ENCODE measurements around the gene MCUB.

DNA sequence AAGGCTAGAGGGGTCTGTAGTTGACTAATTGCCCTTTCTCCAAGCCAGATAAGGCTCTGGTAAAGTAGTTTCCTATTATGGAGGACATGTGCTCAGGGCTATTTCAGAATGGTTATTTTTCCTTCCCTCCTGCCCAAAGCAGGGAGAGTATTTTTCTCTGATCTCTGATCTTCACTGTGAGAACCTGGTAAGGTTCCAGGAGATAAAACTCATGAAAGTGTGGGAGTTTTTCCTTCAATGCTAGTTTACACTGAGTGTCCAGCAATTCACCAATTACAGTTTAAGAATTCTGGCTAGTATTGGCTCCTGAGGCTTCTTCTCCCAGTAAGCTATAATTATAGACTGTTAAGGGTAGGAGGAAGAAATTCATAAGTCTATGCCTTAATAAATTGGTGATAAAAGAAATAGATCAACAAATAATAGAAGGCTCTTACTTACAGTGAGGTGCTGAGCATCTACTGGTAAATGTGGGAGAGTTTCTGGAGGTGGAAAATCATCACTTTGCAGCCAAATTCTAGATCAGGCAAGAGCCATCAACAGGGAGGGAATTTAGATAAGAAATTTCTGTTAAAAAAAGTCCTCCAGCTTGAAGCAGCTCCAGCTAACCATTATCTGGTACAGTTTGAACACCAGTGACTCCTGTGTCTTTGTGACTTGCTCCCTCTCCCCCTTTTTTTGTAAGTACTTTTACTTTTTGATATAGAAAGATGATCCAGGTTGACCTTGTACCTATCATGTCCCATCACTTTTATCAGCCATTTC, 112.3 kb downstream of the MCUB start:
- TF ChIP-seq, protein P1, sequence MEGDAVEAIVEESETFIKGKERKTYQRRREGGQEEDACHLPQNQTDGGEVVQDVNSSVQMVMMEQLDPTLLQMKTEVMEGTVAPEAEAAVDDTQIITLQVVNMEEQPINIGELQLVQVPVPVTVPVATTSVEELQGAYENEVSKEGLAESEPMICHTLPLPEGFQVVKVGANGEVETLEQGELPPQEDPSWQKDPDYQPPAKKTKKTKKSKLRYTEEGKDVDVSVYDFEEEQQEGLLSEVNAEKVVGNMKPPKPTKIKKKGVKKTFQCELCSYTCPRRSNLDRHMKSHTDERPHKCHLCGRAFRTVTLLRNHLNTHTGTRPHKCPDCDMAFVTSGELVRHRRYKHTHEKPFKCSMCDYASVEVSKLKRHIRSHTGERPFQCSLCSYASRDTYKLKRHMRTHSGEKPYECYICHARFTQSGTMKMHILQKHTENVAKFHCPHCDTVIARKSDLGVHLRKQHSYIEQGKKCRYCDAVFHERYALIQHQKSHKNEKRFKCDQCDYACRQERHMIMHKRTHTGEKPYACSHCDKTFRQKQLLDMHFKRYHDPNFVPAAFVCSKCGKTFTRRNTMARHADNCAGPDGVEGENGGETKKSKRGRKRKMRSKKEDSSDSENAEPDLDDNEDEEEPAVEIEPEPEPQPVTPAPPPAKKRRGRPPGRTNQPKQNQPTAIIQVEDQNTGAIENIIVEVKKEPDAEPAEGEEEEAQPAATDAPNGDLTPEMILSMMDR (IDR thresholded peaks at IDR 0.05; ENCODE audit: low read length), result no peak
- no peak for TF ChIP-seq EZH2 (optimal IDR thresholded peaks at IDR 0.05; ENCODE audit: low read depth, low read length)
